ENCODE measurements around the gene MOV10L1. TPM values are rescaled to one million over a fixed set of nuclear protein-coding genes. Genes with fewer than 3 reads are reported as not detected.
A peak's percentile ranks its signal among the peaks of the same experiment; 100 is the strongest.

Gene MOV10L1
- total and polyA plus RNA-seq, 9 of the 15 experiments (the other 6 are each of a cell fraction or from before 2014, with no cell fraction given): 0.06 to 0.43 (median 0.15) TPM

- 43% methylated on average over 13 of the region's 15 CpGs for WGBS (ENCODE audit: insufficient coverage, low coverage, missing lambda C conversion rate)
- H3K4me2 ChIP-seq (ENCODE audit: insufficient read depth, low read length): peak overlapping the region; percentile 74
- no peak overlapping the region for H3K4me3 ChIP-seq
- TF ChIP-seq GTF2E2 (tag; IDR thresholded peaks at IDR 0.05) (no peak), ZBED1 (IDR thresholded peaks at IDR 0.05) (no peak), CBFA2T3 (IDR thresholded peaks at IDR 0.05) (peak; percentile 8; the same call in 1 of the 2 replicates), CCAR2 (IDR thresholded peaks at IDR 0.05; ENCODE audit: low read depth, low read length) (no peak), TSC22D4 (tag; IDR thresholded peaks at IDR 0.05) (no peak), FOXK2 (conservative IDR thresholded peaks at IDR 0.05 in 1 of 2, IDR thresholded peaks at IDR 0.05 in 1 of 2; ENCODE audit: low read depth in 2 of 2) (peak in 1 of 2 experiments; percentile 43; a peak in 1 of 4 replicates), SOX6 (IDR thresholded peaks at IDR 0.05) (peak; percentile 92), EP400 (IDR thresholded peaks at IDR 0.05) (no peak), GATAD2B (IDR thresholded peaks at IDR 0.05; ENCODE audit: borderline replicate concordance) (no peak), ETV5 (CRISPR knock-in tag; IDR thresholded peaks at IDR 0.05; ENCODE audit: low read depth) (no peak), FOXK1 (CRISPR knock-in tag; IDR thresholded peaks at IDR 0.05; ENCODE audit: borderline replicate concordance) (no peak), BACH1 (tag; IDR thresholded peaks at IDR 0.05) (peak; percentile 86), NFXL1 (CRISPR knock-in tag; IDR thresholded peaks at IDR 0.05) (no peak), RBM15 (IDR thresholded peaks at IDR 0.05; ENCODE audit: insufficient read depth, low read length) (no peak), C11orf30 (IDR thresholded peaks at IDR 0.05; ENCODE audit: low read depth) (peak; percentile 89), KLF1 (tag; IDR thresholded peaks at IDR 0.05) (no peak), MAFG (tag; conservative IDR thresholded peaks at IDR 0.05) (peak; percentile 95), SIN3B (IDR thresholded peaks at IDR 0.05; ENCODE audit: low read depth) (no peak), NFE2 (IDR thresholded peaks at IDR 0.05; ENCODE audit: low read depth) (peak; percentile 89), ARID3A (IDR thresholded peaks at IDR 0.05; ENCODE audit: borderline replicate concordance, low read depth, low read length) (no peak)
These were observed 50.1 kb downstream of the MOV10L1 start for GRCh38 chr22:50139843-50140415.

More at GRCh38 chr22:50139843-50140415, 50.1 kb downstream of the MOV10L1 start:
- H2AFZ ChIP-seq (ENCODE audit: low read depth, low read length): peak overlapping the region; percentile 63
- H4K20me1 ChIP-seq (replicated peaks; ENCODE audit: control insufficient read depth, insufficient read depth, low read length): no peaks in the 10 kb centered on the region
- H3K79me2 ChIP-seq (ENCODE audit: control insufficient read depth, insufficient read depth, low read length): no peaks in the 10 kb centered on the region
- H3K9me1 ChIP-seq (ENCODE audit: control insufficient read depth, insufficient read depth, low read length): no peaks in the 10 kb centered on the region
- intact Hi-C loops (cut with micrococcal nuclease) (loop anchor here (10.0 kb wide), 1 partner anchor 205 kb away; the partner anchor contains the start of gene PPP6R2), in situ Hi-C loops (cut with MboI) (loop anchor here (5.0 kb wide), 1 partner anchor 72 kb away; no protein-coding TSS in a partner anchor)
- BruUV-seq (replicated peaks): no TSS peak
- ATAC-seq: peak; percentile 50; the same call in 1 of the 3 replicates
- H3K27ac ChIP-seq (ENCODE audit: extremely low read depth, low read depth, low read length): no peak overlapping the region
- ChIA-PET CTCF (ENCODE audit: low intra/inter-chr PET ratio) (no interaction called here), POLR2A (interaction anchor here (0.6 to 1.5 kb wide), 3 partner anchors 11 to 313 kb away, joined by 3 to 4 read pairs (median 3); no protein-coding TSS in a partner anchor)
- FAIRE-seq: peak; percentile 79
- no peaks in the 10 kb centered on the region for H3K27me3 ChIP-seq (ENCODE audit: control insufficient read depth in 2 of 2, insufficient read depth in 2 of 2, low read length in 2 of 2)
- H3K36me3 ChIP-seq (ENCODE audit: control insufficient read depth, insufficient read depth, low read length): no peaks in the 10 kb centered on the region
- H3K9ac ChIP-seq (ENCODE audit: insufficient read depth in 1 of 2, low read depth in 2 of 2, low read length in 2 of 2): no peak overlapping the region
- peak in 1 of 4 experiments; percentile 31 for DNase-seq (ENCODE audit: extremely low read depth in 1 of 4, low spot score in 3 of 4)
- H3K9me3 ChIP-seq (replicated peaks; ENCODE audit: control insufficient read depth, insufficient read depth, low read depth, low read length): no peaks in the 10 kb centered on the region
- H3K4me1 ChIP-seq (replicated peaks in 1 of 2; ENCODE audit: control insufficient read depth in 2 of 2, insufficient read depth in 2 of 2, low read length in 2 of 2): peaks cover 8 to 11% of the 10 kb centered on the region in 2 experiments; a peak in 4 of 5 replicates

All from K562 (cell line).